Subcutaneous adipose tissue (tissue), 4 donors: ENCODE data around the gene C2CD2. TPM values are rescaled to one million over a fixed set of nuclear protein-coding genes. Genes with fewer than 3 reads are reported as not detected.

Source experiments
- CTCF ChIP-seq: fragments of 450-650 bp; IDR thresholded peaks from one replicate; pipeline ENCODE4 v1.5.1; 2016; ENCODE audit warnings: low read depth, mild to moderate bottlenecking, control low read depth, antibody characterized with exemption, moderate library complexity
- total RNA-seq, 4 donors: library from RNA; depleted of rRNA; stranded (reverse); fragments of >200 nt; gene quantifications; one replicate each; pipeline ENCODE4 v1.1.0, GENCODE V29; 2016

C2CD2 gene
- total RNA-seq, 4 donors from 2014 or later = 84.1 to 151 (median 128) TPM

GRCh38 chr21:41980561-41980960 is 26.7 kb upstream of the C2CD2 start:
- TF ChIP-seq CTCF = no peak

GRCh38 chr21:41979751-41980369 is 26.0 kb upstream of the C2CD2 start:
- TF ChIP-seq CTCF = no peak

- no peak for TF ChIP-seq CTCF
Observed at GRCh38 chr21:41979335-41979734, 25.5 kb upstream of the C2CD2 start.

- no peak for TF ChIP-seq CTCF
Observed at GRCh38 chr21:41977034-41977950, 23.5 kb upstream of the C2CD2 start.

- no peak for TF ChIP-seq CTCF
Observed at GRCh38 chr21:41976611-41977010, 22.8 kb upstream of the C2CD2 start.

GRCh38 chr21:41975391-41976272 is 21.8 kb upstream of the C2CD2 start:
- TF ChIP-seq CTCF = no peak

GRCh38 chr21:41974752-41975053 is 20.9 kb upstream of the C2CD2 start:
- TF ChIP-seq CTCF = no peak
